HEK293T (cell line): ENCODE results near the gene ITPK1.

Experiments used
- CTCF ChIA-PET: fragments of 350-600 bp; formaldehyde crosslinking; extraction: SDS; loops from one replicate; lab custom pipeline; 2021; ENCODE audit warnings: antibody characterized with exemption, inconsistent platforms; lab: Yijun Ruan, JAX
- POLR2A ChIA-PET: fragments of 350-600 bp; formaldehyde crosslinking; extraction: SDS; loops from one replicate; lab custom pipeline; 2020; ENCODE audit warnings: antibody characterized with exemption, inconsistent platforms; lab: Yijun Ruan, JAX
- DNase-seq: peaks from one replicate; pipeline ENCODE4 v3.0.0; 2012; ENCODE audit warnings: mixed read lengths; ENCODE audit errors: extremely low spot score
- ARNT ChIP-seq: fragments of 450-650 bp; IDR thresholded peaks from 2 replicates; pipeline ENCODE4 v1.6.1; 2017; ENCODE audit warnings: mild to moderate bottlenecking
- BHLHE40 ChIP-seq: fragments of 450-650 bp; IDR thresholded peaks from 2 replicates; pipeline ENCODE4 v1.6.1; 2016; ENCODE audit warnings: mild to moderate bottlenecking, moderate library complexity, borderline replicate concordance
- CTBP1 ChIP-seq: fragments of 450-650 bp; IDR thresholded peaks from 2 replicates; pipeline ENCODE4 v1.6.1; 2016; ENCODE audit warnings: borderline replicate concordance
- ELF4 ChIP-seq: fragments of 450-650 bp; IDR thresholded peaks from 2 replicates; pipeline ENCODE4 v1.6.1; 2017; ENCODE audit warnings: antibody characterized with exemption
- FOXA1 ChIP-seq: fragments of 450-650 bp; IDR thresholded peaks from 2 replicates; pipeline ENCODE4 v1.6.1; 2016; ENCODE audit warnings: mild to moderate bottlenecking
- FOXK2 ChIP-seq: fragments of 450-650 bp; IDR thresholded peaks from 2 replicates; pipeline ENCODE4 v1.6.1; 2016; ENCODE audit warnings: mild to moderate bottlenecking
- FOXM1 ChIP-seq: fragments of 450-650 bp; IDR thresholded peaks from 2 replicates; pipeline ENCODE4 v1.6.1; 2017; ENCODE audit warnings: mild to moderate bottlenecking, borderline replicate concordance
- HDGF ChIP-seq: fragments of 450-650 bp; IDR thresholded peaks from 2 replicates; pipeline ENCODE4 v1.6.1; 2017; ENCODE audit warnings: antibody characterized with exemption, borderline replicate concordance
- L3MBTL2 ChIP-seq: fragments of 450-650 bp; conservative IDR thresholded peaks from 2 replicates; pipeline ENCODE4 v1.6.1; 2016; ENCODE audit warnings: mild to moderate bottlenecking
- LEF1 ChIP-seq: fragments of 450-650 bp; IDR thresholded peaks from 2 replicates; pipeline ENCODE4 v1.6.1; 2017; ENCODE audit warnings: mild to moderate bottlenecking, borderline replicate concordance
- NFRKB ChIP-seq: fragments of 450-650 bp; IDR thresholded peaks from 2 replicates; pipeline ENCODE4 v1.6.1; 2016; ENCODE audit warnings: mild to moderate bottlenecking, moderate library complexity
- SP1 ChIP-seq: fragments of 450-650 bp; IDR thresholded peaks from 2 replicates; pipeline ENCODE4 v1.6.1; 2017
- SUZ12 ChIP-seq: fragments of 450-650 bp; IDR thresholded peaks from 2 replicates; pipeline ENCODE4 v1.6.1; 2016; ENCODE audit warnings: mild to moderate bottlenecking
- TARDBP ChIP-seq: fragments of 450-650 bp; IDR thresholded peaks from 2 replicates; pipeline ENCODE4 v1.6.1; 2016
- ZNF384 ChIP-seq: fragments of 450-650 bp; IDR thresholded peaks from 2 replicates; pipeline ENCODE4 v1.6.1; 2016
- TF ChIP-seq, protein P1 (sequence below): fragments of 450-650 bp; IDR thresholded peaks from 2 replicates; pipeline ENCODE4 v1.6.1; 2016

ITPK1 gene

GRCh38 chr14:92949496-92950192, 166.1 kb downstream of the ITPK1 start:
- CTCF ChIA-PET, result no interaction called here

GRCh38 chr14:92948647-92949046, 167.1 kb downstream of the ITPK1 start:
- DNase-seq, result no peak
- ChIA-PET POLR2A (no interaction called here), CTCF (no interaction called here)
- TF ChIP-seq TARDBP, result no peak
- no peak for TF ChIP-seq SUZ12
- no peak for TF ChIP-seq BHLHE40
- no peak for TF ChIP-seq ELF4
- no peak for TF ChIP-seq CTBP1
- TF ChIP-seq FOXK2, result no peak
- no peak for TF ChIP-seq HDGF
- TF ChIP-seq LEF1, result no peak
- TF ChIP-seq ARNT, result no peak

More at GRCh38 chr14:92949496-92950192, 166.1 kb downstream of the ITPK1 start:
- DNase-seq, result no peak
- TF ChIP-seq TARDBP (no peak), BHLHE40 (no peak), ZNF384 (no peak), SP1 (no peak), NFRKB (no peak), CTBP1 (no peak), SUZ12 (no peak), FOXM1 (no peak), L3MBTL2 (no peak), FOXA1 (no peak), FOXK2 (no peak), LEF1 (no peak), ARNT (no peak), ELF4 (no peak)
- TF ChIP-seq, protein P1, sequence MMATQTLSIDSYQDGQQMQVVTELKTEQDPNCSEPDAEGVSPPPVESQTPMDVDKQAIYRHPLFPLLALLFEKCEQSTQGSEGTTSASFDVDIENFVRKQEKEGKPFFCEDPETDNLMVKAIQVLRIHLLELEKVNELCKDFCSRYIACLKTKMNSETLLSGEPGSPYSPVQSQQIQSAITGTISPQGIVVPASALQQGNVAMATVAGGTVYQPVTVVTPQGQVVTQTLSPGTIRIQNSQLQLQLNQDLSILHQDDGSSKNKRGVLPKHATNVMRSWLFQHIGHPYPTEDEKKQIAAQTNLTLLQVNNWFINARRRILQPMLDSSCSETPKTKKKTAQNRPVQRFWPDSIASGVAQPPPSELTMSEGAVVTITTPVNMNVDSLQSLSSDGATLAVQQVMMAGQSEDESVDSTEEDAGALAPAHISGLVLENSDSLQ, result no peak
- POLR2A ChIA-PET, result no interaction called here

GRCh38 chr14:92946847-92947545, 168.7 kb downstream of the ITPK1 start:
- CTCF ChIA-PET, result interaction anchor here (0.8 kb wide), 1 partner anchor 168 kb away, joined by 3 read pairs; no protein-coding TSS in a partner anchor
- POLR2A ChIA-PET, result no interaction called here

DNA sequence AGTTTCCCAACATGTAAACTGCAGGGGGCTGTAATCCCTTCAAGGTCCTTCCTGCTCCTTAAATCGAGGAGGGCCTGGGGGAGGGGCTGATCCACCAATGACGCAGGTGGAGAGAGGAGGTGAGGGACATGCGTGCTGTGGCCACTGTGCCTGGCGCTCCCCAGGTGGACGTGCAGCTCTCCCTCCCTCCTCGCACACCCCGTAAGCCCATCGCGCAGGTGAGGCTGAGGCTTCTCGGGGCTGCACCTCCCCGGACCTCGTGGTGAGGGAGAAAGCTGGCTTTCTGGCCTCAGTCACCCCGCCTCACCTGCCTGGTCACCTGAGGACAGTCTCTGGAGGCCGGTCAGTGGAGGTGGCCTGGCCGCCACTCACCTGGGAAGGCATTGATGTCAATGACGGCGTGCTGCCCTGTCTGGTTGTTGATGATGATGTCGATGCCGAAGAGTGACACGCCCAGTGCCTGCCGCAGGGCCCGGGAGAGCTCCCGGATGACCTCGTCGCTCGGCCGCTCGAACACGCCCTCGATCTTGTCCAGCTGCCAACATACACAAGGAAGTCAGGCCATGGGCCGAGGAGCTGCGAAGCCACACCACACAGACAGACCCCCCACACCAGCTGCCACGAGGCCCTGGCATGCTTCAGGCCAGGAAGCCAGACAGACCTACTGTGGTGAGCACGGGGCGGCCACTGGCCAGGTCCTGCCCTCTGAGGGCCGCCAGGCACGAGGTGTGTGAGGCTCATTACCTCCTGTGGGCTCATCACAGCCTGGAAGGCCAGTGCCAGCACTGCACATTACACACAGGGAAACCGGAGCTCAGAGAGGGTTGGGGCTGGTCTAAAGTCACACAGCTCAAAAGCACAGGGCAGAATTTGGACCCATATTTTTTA, 169.5 kb downstream of the ITPK1 start:
- TF ChIP-seq ARNT (no peak), L3MBTL2 (no peak), FOXM1 (no peak), NFRKB (no peak), SUZ12 (no peak), HDGF (no peak), TARDBP (no peak)
- ChIA-PET CTCF (no interaction called here), POLR2A (no interaction called here)
- DNase-seq, result no peak

More at GRCh38 chr14:92946847-92947545, 168.7 kb downstream of the ITPK1 start:
- TF ChIP-seq FOXA1 (no peak), L3MBTL2 (no peak), FOXK2 (no peak), ARNT (no peak), TARDBP (no peak), SUZ12 (no peak), ZNF384 (no peak), HDGF (no peak), CTBP1 (no peak)
- TF ChIP-seq, protein P1, result no peak
- DNase-seq, result no peak

GRCh38 chr14:92945544-92945943, 170.2 kb downstream of the ITPK1 start:
- POLR2A ChIA-PET, result no interaction called here
- CTCF ChIA-PET, result no interaction called here
- DNase-seq, result no peak
- TF ChIP-seq SUZ12 (no peak), FOXK2 (no peak), LEF1 (no peak), BHLHE40 (no peak), FOXM1 (no peak), HDGF (no peak), SP1 (no peak), ZNF384 (no peak), ELF4 (no peak), NFRKB (no peak), ARNT (no peak), TARDBP (no peak)

- no peak for DNase-seq
- POLR2A ChIA-PET, result no interaction called here
- CTCF ChIA-PET, result interaction anchor here (0.6 kb wide), 1 partner anchor 158 kb away, joined by 4 read pairs; no protein-coding TSS in a partner anchor
- no peak for TF ChIP-seq SP1
- TF ChIP-seq NFRKB, result no peak
- no peak for TF ChIP-seq ELF4
- no peak for TF ChIP-seq LEF1
- no peak for TF ChIP-seq SUZ12
- no peak for TF ChIP-seq FOXK2
- TF ChIP-seq L3MBTL2, result no peak
- TF ChIP-seq CTBP1, result no peak
- TF ChIP-seq ZNF384, result no peak
- TF ChIP-seq, protein P1, result no peak
- no peak for TF ChIP-seq FOXM1
- no peak for TF ChIP-seq ARNT
- no peak for TF ChIP-seq TARDBP
- TF ChIP-seq HDGF, result no peak
- no peak for TF ChIP-seq FOXA1
These were observed 170.7 kb downstream of the ITPK1 start for GRCh38 chr14:92944976-92945375.
